Stimulated activated CD8-positive, alpha-beta memory T cell treated with anti-CD3 and anti-CD28 coated beads, Interleukin-2, amount 100 ng/mL, for 48 hours (primary cell): ENCODE results near the gene RILPL1.
"Not testable (repeated sequence)": the region's sequence is repeated elsewhere in the genome, so short reads cannot be mapped to it uniquely, and the experiment has no call there.

Experiments
- DNase-seq, 2 donors: peaks; one replicate each; pipeline ENCODE4 v3.0.0-alpha.2; 2020; ENCODE audit warnings: low read depth in 2 of 2

Gene RILPL1

GRCh38 chr12:123494124-123494851, 39.2 kb downstream of the RILPL1 start:
- no peak for DNase-seq

DNA sequence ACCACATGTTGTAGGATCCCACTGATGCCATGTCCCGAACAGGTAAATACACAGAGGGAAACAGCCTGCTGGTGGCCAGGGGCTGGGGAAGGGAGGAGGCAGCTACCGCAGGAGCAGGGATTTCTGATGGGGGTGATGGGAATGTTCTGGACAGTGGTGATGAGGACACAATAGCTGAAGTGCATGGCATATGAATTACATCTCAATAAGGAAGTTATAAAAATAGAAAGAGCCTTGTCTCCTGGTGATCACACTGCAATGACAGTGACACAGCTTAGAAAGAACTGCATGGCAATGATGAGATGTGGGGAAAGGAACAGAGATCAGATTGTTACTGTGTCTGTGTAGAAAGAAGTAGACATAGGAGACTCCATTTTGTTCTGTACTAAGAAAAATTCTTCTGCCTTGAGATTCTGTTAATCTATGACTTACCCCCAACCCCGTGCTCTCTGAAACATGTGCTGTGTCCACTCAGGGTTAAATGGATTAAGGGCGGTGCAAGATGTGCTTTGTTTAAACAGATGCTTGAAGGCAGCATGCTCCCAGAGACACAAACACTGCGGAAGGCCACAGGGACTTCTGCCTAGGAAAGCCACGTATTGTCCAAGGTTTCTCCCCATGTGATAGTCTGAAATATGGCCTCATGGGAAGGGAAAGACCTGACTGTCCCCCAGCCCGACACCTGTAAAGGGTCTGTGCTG, 41.0 kb downstream of the RILPL1 start:
- not testable (repeated sequence) for DNase-seq

DNA sequence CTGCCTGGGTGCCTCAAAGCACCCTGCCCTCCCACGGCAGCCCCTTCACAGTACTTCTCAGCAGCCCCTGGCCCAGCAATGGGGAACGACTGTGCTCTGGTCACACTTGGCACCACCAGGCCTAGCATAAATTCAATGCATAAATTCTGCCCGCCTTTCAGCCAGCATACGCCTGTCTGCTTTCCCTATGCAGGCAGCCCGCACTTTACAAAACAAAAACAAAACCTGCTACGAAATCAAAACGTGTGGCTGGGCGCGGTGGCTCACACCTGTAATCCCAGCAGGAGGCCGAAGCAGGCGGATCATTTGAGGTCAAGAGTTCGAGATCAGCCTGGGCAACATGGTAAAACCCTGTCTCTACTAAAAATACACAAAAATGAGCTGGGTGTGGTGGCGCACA, 42.0 kb downstream of the RILPL1 start:
- DNase-seq: no peak

DNA sequence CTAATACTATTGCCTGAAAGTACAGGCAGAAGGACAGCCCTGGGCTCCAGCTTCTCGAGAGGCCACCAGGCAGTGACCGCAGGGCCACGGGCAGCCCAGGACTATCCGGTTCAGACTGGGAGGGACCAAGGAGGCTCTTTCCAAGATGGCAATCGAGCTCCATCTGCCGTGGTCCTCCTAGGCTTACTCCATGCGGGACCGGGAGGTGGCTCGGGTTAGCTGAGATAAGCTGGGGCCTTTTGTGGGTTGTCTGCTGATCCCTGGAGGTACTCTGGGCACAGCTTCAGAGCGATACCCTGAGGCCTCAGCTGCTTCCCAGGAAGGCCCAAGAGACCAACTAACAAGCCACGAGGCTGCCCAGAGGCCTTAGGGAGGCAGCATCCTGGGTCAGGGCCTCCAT, 42.5 kb downstream of the RILPL1 start:
- no peak for DNase-seq

DNA sequence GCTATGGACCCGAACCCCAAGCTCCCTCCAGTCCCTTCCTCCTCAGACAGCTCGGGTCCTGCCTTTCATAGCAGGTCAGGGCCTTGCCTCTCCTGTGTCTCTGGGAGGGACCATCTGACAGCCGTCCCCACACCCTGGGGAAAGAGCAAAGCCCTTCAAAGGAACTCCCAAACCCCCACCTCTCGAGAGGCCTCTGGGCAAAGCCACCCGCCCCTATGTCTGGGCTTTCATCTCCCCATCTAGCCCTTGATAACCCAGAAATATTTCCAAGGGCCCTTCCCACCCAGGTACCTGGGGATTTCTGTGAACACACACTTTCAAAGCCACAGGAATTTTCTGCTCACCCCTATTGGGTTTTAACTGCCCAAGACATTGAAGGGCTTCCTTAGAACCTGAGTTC, 43.4 kb downstream of the RILPL1 start:
- no peak for DNase-seq

GRCh38 chr12:123489580-123489979, 43.9 kb downstream of the RILPL1 start:
- no peak for DNase-seq

- no peak for DNase-seq
These were observed 44.8 kb downstream of the RILPL1 start for GRCh38 chr12:123488539-123489230.

DNA sequence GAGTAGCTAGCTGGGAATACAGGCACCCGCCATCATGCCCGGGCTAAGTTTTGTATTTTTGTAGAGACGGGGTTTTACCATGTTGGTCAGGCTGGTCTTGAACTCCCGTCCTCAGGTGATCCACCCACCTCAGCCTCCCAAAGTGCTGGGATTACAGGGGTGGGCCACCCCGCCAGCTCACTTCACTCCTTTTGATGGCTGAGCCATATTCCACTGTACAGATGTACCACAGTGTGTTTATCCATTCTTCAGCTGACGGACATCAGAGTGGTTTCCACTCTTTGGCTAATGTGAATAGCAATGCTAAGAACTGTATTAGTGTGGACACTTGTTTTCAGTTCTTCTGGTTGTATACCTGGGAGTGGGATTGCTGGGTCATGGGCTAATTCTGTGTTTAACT, 46.1 kb downstream of the RILPL1 start:
- DNase-seq: no peak

DNA sequence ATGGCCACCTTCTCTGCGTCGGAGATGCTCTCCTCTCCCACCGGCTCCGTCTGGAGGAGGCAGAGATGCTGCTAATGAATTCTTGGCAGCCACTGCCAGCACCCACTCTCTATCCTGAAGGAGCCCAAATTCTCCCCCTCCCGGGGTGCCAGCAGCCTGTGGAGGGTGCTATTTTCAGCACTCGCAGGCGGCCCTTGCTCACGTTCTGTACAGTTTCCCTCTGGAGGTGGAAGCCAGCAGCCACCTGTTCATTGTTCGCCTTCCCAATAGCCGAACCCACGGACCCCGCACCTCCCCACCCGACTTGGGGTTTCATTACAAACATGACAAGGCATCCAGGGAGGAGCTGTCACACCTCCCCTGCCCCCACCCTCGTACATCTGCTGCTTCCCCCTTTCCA, 47.8 kb downstream of the RILPL1 start:
- no peak for DNase-seq

GRCh38 chr12:123483602-123484248, 49.8 kb downstream of the RILPL1 start:
- no peak for DNase-seq

DNA sequence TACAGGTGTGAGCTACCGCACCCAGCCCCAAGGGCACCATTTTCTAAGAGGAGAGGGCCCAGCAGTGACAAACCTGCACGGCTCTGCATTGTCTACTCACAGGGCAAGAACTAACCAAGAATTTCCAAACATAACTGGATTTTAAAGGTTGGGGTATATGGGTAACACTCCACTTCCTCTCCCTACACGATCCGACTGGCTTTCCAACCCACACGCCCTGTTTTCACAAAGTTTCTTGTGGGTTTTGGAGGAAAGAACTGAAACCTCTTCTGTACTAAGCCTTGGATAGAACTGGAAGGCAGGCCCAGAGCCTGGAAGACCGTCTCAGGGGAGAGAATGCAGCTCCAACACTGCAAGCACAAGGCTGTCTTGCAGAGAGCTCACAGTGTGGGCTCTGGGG, 50.6 kb downstream of the RILPL1 start:
- DNase-seq: no peak

DNA sequence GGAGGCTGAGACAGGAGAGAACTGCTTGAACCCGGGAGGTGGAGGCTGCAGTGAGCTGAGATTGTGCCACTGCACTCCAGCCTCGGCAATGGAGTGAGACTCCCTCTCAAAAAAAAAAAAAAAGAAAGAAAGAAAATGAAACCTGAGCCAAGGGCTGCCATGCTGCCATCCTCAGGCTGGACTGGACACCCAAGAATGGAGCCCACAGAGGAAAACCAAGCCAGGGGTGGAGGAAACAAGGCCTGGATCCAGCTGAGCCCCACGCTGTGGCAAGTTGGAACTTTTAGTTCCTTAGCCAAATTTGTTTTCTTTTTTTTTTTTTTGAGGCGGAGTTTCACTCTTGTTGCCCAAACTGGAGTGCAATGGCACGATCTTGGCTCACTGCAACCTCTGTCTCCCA, 52.3 kb downstream of the RILPL1 start:
- DNase-seq: not testable (repeated sequence)

DNA sequence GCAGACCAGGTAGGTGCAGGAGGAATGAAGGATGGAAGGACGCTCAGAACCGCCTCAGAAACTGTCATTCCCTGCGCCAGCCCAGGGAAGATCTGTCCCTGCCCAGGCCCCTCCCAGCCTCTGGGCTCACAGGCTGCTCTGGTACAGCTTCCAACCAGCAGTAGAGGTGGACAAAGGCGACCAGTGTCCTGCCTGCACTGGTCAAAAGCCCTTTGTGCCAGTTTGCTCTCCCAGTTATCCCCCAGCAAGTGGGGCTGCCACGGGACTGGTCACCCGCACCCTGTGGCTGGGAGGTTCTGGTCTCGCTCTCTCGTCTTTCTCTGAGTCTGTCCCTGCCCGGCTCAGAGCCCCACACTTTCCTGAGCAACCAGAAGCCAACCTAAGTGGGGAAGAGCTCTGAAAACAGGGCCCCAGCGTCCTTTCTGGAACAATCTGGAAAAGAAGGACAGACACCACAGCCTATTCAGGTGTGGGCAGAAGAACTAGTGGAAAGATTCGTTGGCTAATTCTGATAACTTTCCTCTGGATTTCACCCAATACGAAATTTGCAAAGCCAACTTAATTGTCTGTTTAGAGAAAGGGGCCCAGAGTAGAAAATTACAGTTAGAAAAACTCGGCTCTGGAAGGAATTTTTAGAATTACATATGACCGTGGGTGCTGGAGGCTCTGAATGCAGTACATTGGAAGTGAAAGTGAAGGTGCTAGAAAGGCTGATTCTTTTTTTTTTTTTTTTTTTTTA, 53.9 kb downstream of the RILPL1 start:
- no peak for DNase-seq

GRCh38 chr12:123478762-123479161, 54.8 kb downstream of the RILPL1 start:
- DNase-seq: no peak

DNA sequence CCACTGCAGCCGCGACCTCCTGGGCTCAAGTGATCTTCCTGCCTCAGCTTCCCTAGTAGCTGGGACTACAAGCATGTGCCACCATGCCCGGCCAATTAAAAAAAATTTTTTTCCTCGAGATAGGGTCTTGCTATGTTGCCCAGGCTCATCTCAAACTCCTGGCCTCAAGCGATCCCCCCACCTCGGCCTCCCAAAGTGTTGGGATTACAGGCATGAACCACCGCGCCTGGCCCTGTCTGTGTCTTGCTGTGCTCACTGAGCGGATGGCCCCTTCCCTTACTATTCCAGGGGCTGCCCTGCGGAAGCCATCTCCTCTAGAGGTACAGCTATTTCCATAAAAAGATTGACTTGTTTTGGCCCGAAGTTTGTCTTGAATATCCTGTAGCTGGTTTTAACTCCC, 55.5 kb downstream of the RILPL1 start:
- DNase-seq: no peak

GRCh38 chr12:123475246-123475703, 58.2 kb downstream of the RILPL1 start:
- DNase-seq: no peak

DNA sequence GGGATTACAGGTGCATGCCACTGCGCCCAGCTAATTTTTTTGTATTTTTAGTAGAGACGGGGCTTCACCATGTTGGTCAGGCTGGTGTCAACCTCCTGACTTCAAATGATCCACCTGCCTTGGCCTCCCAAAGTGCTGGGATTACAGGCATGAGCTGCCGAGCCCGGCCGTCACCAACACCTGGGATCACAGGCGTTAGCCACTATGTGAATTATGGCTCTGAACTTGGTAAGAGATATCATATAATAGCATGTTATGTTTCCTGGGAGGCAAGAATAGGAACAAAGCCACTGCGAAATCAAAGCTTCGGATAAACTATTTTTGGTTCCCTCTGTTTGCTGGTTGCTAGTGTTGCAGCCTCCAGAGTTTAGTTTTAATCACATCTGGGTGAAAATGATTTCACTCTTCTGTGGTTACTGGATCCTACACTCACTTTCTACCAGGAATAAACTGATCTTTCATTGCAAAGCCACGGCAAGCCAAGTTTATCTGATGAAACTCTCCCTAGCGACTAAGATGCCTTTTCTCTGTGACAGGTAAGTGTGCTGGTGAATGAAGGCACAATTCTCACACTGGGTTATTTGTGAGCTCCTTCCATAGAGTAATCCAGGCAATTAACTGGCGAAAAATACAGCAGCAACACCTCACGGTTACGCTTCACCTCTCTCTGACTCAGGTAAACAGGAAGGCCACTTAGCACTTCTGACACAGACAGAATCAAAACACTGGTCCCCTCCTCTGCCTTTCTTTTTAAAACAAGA, 58.9 kb downstream of the RILPL1 start:
- no peak for DNase-seq

- DNase-seq: no peak
These were observed 61.1 kb downstream of the RILPL1 start for GRCh38 chr12:123472438-123472849.

- DNase-seq: no peak
These were observed 62.0 kb downstream of the RILPL1 start for GRCh38 chr12:123471374-123472068.

DNA sequence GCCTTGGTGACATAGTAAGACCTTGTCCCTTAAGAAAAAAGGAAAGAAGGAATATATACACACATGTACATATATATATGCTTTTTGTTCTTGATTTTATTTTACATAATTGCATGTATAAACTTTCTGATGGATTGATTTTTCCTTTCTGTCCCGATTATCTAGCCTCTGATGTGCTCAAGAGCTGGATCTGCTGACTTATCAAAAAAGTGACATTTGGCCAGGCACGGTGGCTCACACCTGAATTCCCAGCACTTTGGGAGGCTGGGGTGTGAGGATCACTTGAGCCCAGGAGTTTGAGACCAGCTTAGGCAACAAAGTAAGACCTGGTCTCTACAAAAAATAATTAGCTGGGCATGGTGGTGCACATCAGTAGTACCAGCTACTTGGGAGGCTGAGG, 63.5 kb downstream of the RILPL1 start:
- DNase-seq: no peak
